Stomach (tissue), 9 donors: ENCODE measurements around the gene PCBP3. TPM values are rescaled to one million over a fixed set of nuclear protein-coding genes. Genes with fewer than 3 reads are reported as not detected.

ENCODE experiments used
- DNase-seq, 2 donors: peaks; one replicate each; pipeline versions ENCODE4 v3.0.0 to v3.0.0-alpha.2; 2013 to 2019
- H3K27ac ChIP-seq, 5 donors: fragments of 200-600 bp in 4 of 5; sonication (generic) in 4 of 5; one replicate each; pipeline ENCODE4 v1.5.1; 2013 to 2019; ENCODE audit warnings: mild to moderate bottlenecking in 1 of 5, moderate library complexity in 1 of 5
- H3K27me3 ChIP-seq, 3 donors: fragments of 200-600 bp; sonication (generic); one replicate each; pipeline ENCODE4 v1.5.1; 2017 to 2019; ENCODE audit warnings: mixed run types in 1 of 3
- H3K36me3 ChIP-seq, 4 donors: fragments of 200-600 bp; sonication (generic); 1 replicate in 3 of 4; 2 replicates in 1 of 4; pipeline ENCODE4 v1.5.1; 2016 to 2019
- H3K4me1 ChIP-seq, 4 donors: fragments of 200-600 bp; sonication (generic); one replicate each; pipeline ENCODE4 v1.5.1; 2016 to 2019
- H3K4me3 ChIP-seq, 4 donors: fragments of 200-600 bp; sonication (generic) in 3 of 4; one replicate each; pipeline ENCODE4 v1.5.1; 2016 to 2019; ENCODE audit warnings: mild to moderate bottlenecking in 1 of 4
- H3K9me3 ChIP-seq, 4 donors: fragments of 200-600 bp; sonication (generic); one replicate each; pipeline ENCODE4 v1.5.1; 2016 to 2019
- EP300 ChIP-seq: sonication (generic); formaldehyde crosslinking; IDR thresholded peaks from one replicate; pipeline ENCODE4 v1.6.1; 2017; ENCODE audit warnings: antibody characterized with exemption
- POLR2A ChIP-seq, 4 donors: fragments of 450-650 bp; IDR thresholded peaks; one replicate each; pipeline ENCODE4 v1.6.1; 2016; ENCODE audit warnings: antibody characterized with exemption in 4 of 4, control low read depth in 2 of 4, mild to moderate bottlenecking in 1 of 4, moderate library complexity in 1 of 4
- POLR2AphosphoS5 ChIP-seq, 3 donors: sonication (generic); formaldehyde crosslinking; IDR thresholded peaks; one replicate each; pipeline ENCODE4 v1.6.1; 2016; ENCODE audit warnings: antibody characterized with exemption in 3 of 3
- WGBS, 5 donors: extraction: QIAGEN DNeasy Blood & Tissue Kit in 3 of 5; methylation state at CpG; one replicate each; pipeline versions ENCODE4 v1.1.5 to v1.1.7; 2013 to 2018; 5-methylcytosine and 5-hydroxymethylcytosine counted together
- intact Hi-C: fragments of 100-400 bp; cut with DNase I; formaldehyde crosslinking; loops from one replicate; pipeline ENCODE4 v1.15.1; 2023; ENCODE audit warnings: low total_unique reads
- polyA plus RNA-seq, 3 donors: library from polyadenylated mRNA; stranded (reverse); fragments of 200-250 nt; gene quantifications; one replicate each; pipeline ENCODE4 v1.2.3, GENCODE V29; 2013
- total RNA-seq, 5 donors: library from RNA; depleted of rRNA; stranded (reverse); fragments of >200 nt; gene quantifications; one replicate each; pipeline versions ENCODE4 v1.1.0 to v1.2.3, GENCODE V29; 2014 to 2016
- TF ChIP-seq, protein P1 (sequence below), 7 experiments: fragments of 450-650 bp in 4 of 7; fragments of 200-600 bp in 3 of 7; sonication (generic) in 3 of 7; IDR thresholded peaks; one replicate each; pipeline ENCODE4 v1.5.1; 2016 to 2019; ENCODE audit warnings: antibody characterized with exemption in 7 of 7, control low read depth in 2 of 7, mild to moderate bottlenecking in 1 of 7
- donor health status: healthy with polysubstance abuse.
- donor health status: Bipolar disorder and iron deficiency.
- donor health status: healthy.

Gene PCBP3
- total and polyA plus RNA-seq, 8 donors, result 1.8 to 10.9 (median 3.3) TPM; not detected in 3

DNA sequence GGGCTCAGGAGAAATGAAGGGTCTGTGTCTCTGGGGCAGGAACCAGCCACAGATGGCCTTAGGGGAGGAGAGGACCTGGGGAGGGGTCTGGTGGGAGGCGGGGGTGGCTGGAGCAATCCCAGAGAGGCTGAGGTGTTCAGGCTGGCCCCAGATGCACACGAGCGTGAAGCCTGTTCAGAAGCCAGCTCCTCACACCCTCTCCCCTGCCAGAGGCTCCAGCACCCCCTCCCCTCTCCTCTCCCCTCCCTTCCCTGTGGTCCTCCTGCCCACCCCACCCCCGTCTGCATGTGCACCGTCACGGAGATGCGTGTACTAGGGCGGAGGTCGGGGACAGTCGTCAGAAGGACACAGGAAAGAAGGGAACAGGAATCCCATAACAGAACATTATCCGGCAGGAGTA is 223.0 kb downstream of the PCBP3 start:
- peaks cover 0 to 34% (median 0%) of the 10 kb centered on the region in 3 donors for H3K27me3 ChIP-seq
- TF ChIP-seq POLR2A (IDR thresholded peaks at IDR 0.05) (no peak), POLR2AphosphoS5 (IDR thresholded peaks at IDR 0.05) (no peak), EP300 (no peak)
- TF ChIP-seq, protein P1, sequence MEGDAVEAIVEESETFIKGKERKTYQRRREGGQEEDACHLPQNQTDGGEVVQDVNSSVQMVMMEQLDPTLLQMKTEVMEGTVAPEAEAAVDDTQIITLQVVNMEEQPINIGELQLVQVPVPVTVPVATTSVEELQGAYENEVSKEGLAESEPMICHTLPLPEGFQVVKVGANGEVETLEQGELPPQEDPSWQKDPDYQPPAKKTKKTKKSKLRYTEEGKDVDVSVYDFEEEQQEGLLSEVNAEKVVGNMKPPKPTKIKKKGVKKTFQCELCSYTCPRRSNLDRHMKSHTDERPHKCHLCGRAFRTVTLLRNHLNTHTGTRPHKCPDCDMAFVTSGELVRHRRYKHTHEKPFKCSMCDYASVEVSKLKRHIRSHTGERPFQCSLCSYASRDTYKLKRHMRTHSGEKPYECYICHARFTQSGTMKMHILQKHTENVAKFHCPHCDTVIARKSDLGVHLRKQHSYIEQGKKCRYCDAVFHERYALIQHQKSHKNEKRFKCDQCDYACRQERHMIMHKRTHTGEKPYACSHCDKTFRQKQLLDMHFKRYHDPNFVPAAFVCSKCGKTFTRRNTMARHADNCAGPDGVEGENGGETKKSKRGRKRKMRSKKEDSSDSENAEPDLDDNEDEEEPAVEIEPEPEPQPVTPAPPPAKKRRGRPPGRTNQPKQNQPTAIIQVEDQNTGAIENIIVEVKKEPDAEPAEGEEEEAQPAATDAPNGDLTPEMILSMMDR (IDR thresholded peaks at IDR 0.05), result no peak
- no peaks in the 10 kb centered on the region for H3K4me1 ChIP-seq
- intact Hi-C loops, result no loop called here
- no peaks in the 10 kb centered on the region for H3K36me3 ChIP-seq
- DNase-seq, result peak in 1 of 2 donors; percentile 14
- no peak overlapping the region for H3K4me3 ChIP-seq
- WGBS, 5 donors, result 58 to 71% (median 68%) methylated on average over 9 to 11 of the region's 11 CpGs
- no peak overlapping the region for H3K27ac ChIP-seq
- no peaks in the 10 kb centered on the region for H3K9me3 ChIP-seq

DNA sequence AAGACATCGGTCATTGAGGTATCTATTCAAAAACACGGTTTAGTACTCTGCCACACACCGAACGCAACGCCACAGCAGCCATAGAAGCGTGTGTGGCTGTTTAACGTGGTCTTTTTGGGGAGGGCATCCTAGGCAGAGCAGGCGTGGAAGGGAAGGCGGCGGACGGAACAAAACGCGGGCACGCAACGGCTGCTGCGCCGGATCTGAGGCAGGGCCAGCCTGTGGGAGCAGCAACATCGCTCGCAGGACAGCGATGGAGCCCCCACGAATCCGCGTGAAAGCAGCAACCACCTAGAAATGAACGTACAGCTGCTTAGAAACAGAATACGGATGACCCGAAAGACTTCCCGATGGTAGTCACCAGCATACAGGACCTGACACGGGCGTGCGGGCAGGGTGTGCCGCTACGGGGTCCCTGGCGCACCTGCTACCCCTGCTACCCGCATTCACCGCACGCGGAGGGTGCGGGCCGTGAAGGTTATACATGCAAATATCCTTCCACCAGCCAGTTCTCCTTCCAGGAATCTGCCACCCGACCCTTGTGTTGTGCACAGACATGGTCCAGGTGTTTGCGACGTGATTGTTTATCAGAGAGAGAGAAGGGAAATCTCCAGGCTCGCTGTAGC is 223.6 kb downstream of the PCBP3 start:
- Histone ChIP-seq H3K36me3 (no peaks in the 10 kb centered on the region), H3K4me1 (no peaks in the 10 kb centered on the region), H3K27me3 (peaks cover 0 to 39% (median 0%) of the 10 kb centered on the region in 3 donors), H3K4me3 (no peak overlapping the region), H3K9me3 (no peaks in the 10 kb centered on the region), H3K27ac (no peak overlapping the region)
- TF ChIP-seq, protein P1 (IDR thresholded peaks at IDR 0.05), result no peak
- TF ChIP-seq EP300, result no peak
- no peak for TF ChIP-seq POLR2A (IDR thresholded peaks at IDR 0.05)
- no peak for TF ChIP-seq POLR2AphosphoS5 (IDR thresholded peaks at IDR 0.05)
- intact Hi-C loops, result no loop called here
- DNase-seq, result peak in 1 of 2 donors; percentile 15
- WGBS, 5 donors, result 81 to 92% (median 89%) methylated on average over 41 to 43 of the region's 43 CpGs

DNA sequence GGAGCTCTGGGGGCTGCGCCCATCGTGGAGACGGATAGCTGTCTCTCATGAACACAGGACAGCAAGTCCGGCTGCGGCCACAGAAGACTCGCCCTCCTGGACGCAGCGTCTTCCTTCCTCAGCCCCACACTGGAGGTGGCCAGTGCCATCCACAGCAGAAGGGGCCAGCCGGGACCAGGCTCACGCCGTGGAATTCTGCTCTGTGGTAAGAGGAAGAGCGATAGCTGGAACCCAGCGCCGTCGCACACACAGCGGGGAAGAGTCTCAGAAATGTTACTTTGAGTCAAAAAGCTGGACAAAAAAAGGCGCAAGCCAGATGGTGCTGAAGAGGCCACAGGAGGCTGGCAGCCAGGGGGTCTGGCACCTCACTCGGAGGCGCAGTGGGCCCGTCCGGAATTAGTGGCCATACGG is 224.2 kb downstream of the PCBP3 start:
- H3K27me3 ChIP-seq, result peaks cover 0 to 39% (median 0%) of the 10 kb centered on the region in 3 donors
- TF ChIP-seq POLR2A (IDR thresholded peaks at IDR 0.05) (no peak), EP300 (no peak)
- TF ChIP-seq, protein P1 (IDR thresholded peaks at IDR 0.05), result no peak
- intact Hi-C loops, result no loop called here
- no peak overlapping the region for H3K4me3 ChIP-seq
- no peaks in the 10 kb centered on the region for H3K4me1 ChIP-seq
- H3K36me3 ChIP-seq, result no peaks in the 10 kb centered on the region
- no peak overlapping the region for H3K27ac ChIP-seq
- WGBS, 5 donors, result 85 to 91% (median 89%) methylated on average over 20 to 22 of the region's 22 CpGs
- no peaks in the 10 kb centered on the region for H3K9me3 ChIP-seq
- DNase-seq, result peak in 1 of 2 donors; percentile 17

DNA sequence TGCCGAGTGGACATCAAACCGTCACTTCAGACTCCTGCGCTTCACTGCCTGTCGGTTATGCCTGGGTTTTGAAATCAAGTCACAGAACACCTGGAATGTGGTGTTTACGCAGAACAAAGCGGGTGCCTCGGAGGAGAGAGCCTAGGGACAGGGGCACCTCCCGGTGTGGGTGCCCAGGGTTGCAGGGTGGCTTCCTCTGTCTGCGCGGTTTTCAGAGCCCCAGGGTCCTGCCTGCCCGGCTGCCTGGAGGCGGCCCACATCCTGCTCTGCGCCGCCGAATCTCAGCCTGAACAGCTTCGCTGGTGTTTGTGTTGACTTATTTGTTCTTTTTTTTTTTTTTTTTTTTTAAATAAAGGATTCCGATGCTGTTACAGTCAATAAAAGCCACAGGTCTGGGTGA is 224.6 kb downstream of the PCBP3 start:
- Histone ChIP-seq H3K9me3 (no peaks in the 10 kb centered on the region), H3K27ac (no peak overlapping the region), H3K4me3 (no peak overlapping the region), H3K36me3 (no peaks in the 10 kb centered on the region), H3K27me3 (peaks cover 0 to 39% (median 0%) of the 10 kb centered on the region in 3 donors), H3K4me1 (no peaks in the 10 kb centered on the region)
- 63 to 83% (median 77%) methylated on average over 17 of the region's 17 CpGs for WGBS, 5 donors
- intact Hi-C loops, result no loop called here
- DNase-seq, result peak in 1 of 2 donors; percentile 22
- TF ChIP-seq, protein P1 (IDR thresholded peaks at IDR 0.05), result no peak
- TF ChIP-seq POLR2AphosphoS5 (IDR thresholded peaks at IDR 0.05), result no peak
- TF ChIP-seq POLR2A (IDR thresholded peaks at IDR 0.05), result no peak
- no peak for TF ChIP-seq EP300
